Measurements from ENCODE around the gene INSIG1. TPM values are rescaled to one million over a fixed set of nuclear protein-coding genes. Genes with fewer than 3 reads are reported as not detected.

Gene INSIG1
- total RNA-seq, 1 donor from 2014 or later = 38.2 TPM

DNA sequence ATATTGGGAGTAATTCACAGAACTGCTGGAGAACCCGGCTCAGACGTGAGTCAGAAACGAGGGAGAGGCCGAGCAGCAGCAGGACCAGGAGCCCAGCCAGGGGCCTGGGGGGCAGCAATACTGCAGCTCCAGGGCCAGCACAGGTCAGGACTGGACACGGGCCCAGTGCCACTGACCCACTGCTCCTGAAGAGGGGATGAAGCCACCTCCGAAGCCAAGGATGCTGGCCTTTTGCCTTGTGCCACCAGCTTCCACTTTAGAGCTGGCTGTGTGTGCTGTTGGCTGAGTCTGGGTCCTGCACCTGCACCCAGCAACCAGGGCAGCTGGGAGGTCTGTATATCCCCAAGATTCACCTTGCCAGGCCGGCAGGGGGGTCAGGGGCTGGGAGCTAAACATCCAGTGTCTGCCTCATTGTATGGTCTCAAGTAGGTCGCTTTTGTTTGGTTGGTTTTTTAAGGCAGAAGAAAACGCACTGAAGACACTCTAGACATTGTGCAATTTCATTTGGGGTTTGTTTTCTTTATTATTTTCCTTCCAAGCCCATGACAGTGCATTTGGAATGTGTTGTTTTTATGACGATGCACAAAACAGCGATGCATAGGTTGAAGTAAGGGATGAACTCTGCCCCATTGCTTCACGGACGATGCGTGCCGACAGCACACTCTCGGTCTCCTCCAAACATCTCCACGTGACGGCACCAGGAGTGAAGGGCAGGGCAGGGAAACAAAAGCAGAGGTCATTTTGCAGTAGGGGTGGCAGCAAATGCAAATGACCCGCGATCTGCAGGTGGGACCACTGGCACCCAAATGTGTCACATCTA is 27.7 kb upstream of the INSIG1 start:
- peaks cover 4% of the 10 kb centered on the region for H3K36me3 Mint-ChIP-seq
- no peaks in the 10 kb centered on the region for H3K4me1 Mint-ChIP-seq (ENCODE audit: unreplicated experiment)
- no peaks in the 10 kb centered on the region for H3K9me3 Mint-ChIP-seq
- no peak overlapping the region for H3K4me3 Mint-ChIP-seq
- H3K27me3 Mint-ChIP-seq = no peaks in the 10 kb centered on the region
- H3K27ac Mint-ChIP-seq = peak overlapping the region; percentile 81
- TF ChIP-seq, protein P1, sequence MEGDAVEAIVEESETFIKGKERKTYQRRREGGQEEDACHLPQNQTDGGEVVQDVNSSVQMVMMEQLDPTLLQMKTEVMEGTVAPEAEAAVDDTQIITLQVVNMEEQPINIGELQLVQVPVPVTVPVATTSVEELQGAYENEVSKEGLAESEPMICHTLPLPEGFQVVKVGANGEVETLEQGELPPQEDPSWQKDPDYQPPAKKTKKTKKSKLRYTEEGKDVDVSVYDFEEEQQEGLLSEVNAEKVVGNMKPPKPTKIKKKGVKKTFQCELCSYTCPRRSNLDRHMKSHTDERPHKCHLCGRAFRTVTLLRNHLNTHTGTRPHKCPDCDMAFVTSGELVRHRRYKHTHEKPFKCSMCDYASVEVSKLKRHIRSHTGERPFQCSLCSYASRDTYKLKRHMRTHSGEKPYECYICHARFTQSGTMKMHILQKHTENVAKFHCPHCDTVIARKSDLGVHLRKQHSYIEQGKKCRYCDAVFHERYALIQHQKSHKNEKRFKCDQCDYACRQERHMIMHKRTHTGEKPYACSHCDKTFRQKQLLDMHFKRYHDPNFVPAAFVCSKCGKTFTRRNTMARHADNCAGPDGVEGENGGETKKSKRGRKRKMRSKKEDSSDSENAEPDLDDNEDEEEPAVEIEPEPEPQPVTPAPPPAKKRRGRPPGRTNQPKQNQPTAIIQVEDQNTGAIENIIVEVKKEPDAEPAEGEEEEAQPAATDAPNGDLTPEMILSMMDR (conservative IDR thresholded peaks at IDR 0.05) = no peak
- DNase-seq (ENCODE audit: extremely low spot score, unreplicated experiment) = no peak

DNA sequence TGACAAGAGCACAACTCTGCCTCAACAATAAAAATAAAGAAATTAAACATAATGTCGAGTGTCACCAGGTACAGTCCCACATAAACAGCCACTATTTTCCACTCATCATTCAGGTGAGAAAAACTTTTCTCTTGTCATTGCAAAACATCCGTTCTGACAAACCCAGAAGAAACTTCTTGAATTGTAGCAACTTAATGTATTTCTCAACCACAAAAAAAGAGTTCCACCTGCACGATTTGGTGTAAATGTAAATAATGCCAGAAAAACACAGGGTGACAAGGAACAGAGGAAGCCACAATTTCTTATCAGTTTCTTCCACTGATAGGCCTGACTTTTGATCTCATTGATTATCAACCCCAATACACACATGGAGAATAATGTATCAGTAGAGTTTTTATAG is 26.8 kb upstream of the INSIG1 start:
- Mint-ChIP-seq H3K36me3 (peaks cover 4% of the 10 kb centered on the region), H3K27ac (no peak overlapping the region), H3K4me3 (no peak overlapping the region), H3K4me1 (ENCODE audit: unreplicated experiment) (no peaks in the 10 kb centered on the region), H3K9me3 (no peaks in the 10 kb centered on the region), H3K27me3 (no peaks in the 10 kb centered on the region)
- no peak for DNase-seq (ENCODE audit: extremely low spot score, unreplicated experiment)
- TF ChIP-seq, protein P1 (conservative IDR thresholded peaks at IDR 0.05) = no peak

DNA sequence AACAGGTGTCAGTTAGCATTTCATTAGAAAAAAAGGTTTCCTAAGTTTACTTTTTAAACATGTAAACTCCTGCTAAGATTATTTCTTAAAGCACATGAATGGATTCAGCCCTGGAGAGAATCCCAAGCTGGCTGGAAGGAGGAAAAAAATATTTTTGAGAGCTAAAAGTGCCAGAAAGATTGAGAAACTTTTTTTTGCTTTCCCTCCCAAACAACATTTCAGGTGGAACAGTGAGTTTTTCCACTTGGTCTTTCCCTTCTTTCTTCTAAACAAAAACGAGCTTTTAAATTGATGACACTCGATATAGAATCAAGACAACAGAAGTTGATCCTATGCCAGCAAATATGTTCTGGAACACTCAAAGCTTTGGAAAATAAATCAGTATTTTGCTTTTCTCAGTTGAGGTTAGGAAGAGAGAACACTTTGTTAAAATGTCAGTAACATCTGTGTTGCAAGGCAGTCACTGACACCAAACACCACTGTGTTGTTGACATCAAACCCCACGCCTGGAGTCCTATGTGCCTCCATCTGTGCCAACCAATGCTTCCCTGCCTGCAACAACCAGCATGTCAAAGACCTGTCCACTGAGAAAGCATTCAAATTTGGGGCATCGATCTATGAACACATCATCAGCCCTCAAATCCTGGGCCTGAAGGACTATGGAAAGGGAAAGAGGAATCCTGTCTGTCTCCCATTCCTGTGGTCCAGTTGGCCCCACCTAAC is 22.9 kb upstream of the INSIG1 start:
- DNase-seq (ENCODE audit: extremely low spot score, unreplicated experiment) = no peak
- H3K27ac Mint-ChIP-seq = no peak overlapping the region

DNA sequence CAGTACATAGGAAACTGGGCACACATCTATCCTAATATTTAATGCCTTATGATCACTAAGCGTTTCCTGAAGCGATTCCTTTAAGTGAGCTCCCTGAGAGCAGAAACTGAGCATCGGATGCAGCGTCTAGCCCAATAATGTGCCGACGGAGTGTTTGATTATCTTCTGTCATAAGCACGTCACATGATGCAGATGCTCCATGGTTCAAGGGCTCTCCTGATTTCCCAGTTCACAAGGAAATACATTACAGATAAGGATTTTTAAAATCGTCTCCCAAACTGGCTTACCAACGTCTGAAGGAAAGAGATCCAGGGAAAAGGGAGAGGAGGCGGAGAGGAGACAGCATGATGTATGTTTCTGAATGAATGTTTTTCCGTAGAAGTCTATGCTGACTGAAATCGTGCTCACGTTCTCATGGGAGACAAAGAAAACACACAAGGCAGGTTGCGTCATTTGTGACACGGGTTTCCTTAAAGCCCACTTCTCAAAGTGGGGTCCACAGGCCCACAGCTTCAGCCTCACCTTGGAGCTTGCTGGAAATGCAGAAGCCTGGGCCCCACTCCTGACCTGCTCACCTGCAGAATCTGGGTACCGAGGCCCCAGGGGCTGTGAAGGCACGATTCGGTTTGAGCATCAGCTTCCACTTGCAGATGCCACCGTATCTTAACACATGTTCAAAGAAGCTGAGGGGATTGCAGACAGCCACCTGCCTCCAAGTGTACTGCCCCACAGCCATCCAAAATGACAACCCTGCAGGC is 21.5 kb upstream of the INSIG1 start:
- no peaks in the 10 kb centered on the region for H3K36me3 Mint-ChIP-seq
- no peaks in the 10 kb centered on the region for H3K4me1 Mint-ChIP-seq (ENCODE audit: unreplicated experiment)
- TF ChIP-seq, protein P1 (conservative IDR thresholded peaks at IDR 0.05) = no peak
- no peak overlapping the region for H3K4me3 Mint-ChIP-seq
- DNase-seq (ENCODE audit: extremely low spot score, unreplicated experiment) = no peak
- H3K27ac Mint-ChIP-seq = no peak overlapping the region
- no peaks in the 10 kb centered on the region for H3K9me3 Mint-ChIP-seq
- no peaks in the 10 kb centered on the region for H3K27me3 Mint-ChIP-seq

More for the DNA sequence above, 22.9 kb upstream of the INSIG1 start:
- H3K4me3 Mint-ChIP-seq = no peak overlapping the region
- no peaks in the 10 kb centered on the region for H3K27me3 Mint-ChIP-seq
- TF ChIP-seq, protein P1 (conservative IDR thresholded peaks at IDR 0.05) = no peak
- H3K36me3 Mint-ChIP-seq = no peaks in the 10 kb centered on the region
- H3K4me1 Mint-ChIP-seq (ENCODE audit: unreplicated experiment) = no peaks in the 10 kb centered on the region
- H3K9me3 Mint-ChIP-seq = no peaks in the 10 kb centered on the region

DNA sequence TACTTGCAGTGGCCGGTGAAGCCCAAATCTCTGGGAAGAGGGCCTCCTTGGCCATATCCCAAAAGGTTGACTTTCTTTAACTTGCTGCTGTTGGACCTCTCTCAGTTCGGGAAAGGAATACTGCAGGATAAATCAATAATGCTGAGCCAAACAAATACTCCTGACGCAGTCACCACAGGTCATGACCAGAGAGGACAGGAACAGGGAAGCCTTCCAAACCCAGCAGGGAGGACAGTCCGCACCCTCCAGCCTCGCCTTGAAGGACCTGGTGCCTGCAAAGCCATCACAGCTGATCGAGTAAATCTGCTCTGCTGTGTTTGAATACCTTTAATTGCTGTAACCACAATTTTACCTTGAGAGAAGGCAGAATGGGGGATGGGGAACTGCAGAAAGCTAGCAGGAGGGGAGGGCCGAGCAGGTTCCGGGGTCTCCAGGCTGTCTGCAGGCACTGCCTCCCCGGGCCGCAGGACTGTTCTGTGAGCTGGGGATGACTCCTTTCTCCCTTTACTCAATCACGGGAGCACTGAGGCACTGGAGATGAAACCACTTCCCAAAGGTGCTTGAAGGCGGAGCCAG is 20.8 kb upstream of the INSIG1 start:
- no peaks in the 10 kb centered on the region for H3K9me3 Mint-ChIP-seq
- no peaks in the 10 kb centered on the region for H3K36me3 Mint-ChIP-seq
- H3K27ac Mint-ChIP-seq = no peak overlapping the region
- no peaks in the 10 kb centered on the region for H3K27me3 Mint-ChIP-seq
- no peak for DNase-seq (ENCODE audit: extremely low spot score, unreplicated experiment)
- TF ChIP-seq, protein P1 (conservative IDR thresholded peaks at IDR 0.05) = no peak
- no peak overlapping the region for H3K4me3 Mint-ChIP-seq
- H3K4me1 Mint-ChIP-seq (ENCODE audit: unreplicated experiment) = no peaks in the 10 kb centered on the region

Measured in type B pancreatic cell (in vitro differentiated cells).